Stimulated activated CD4-positive, alpha-beta T cell treated with anti-CD3 and anti-CD28 coated beads, Interleukin-1b, Interleukin-23, amount 100 ng/mL, for 4 hours (primary cell): ENCODE results near the gene MRPL19.

Experiments used
- DNase-seq, 2 donors: peaks; one replicate each; pipeline ENCODE4 v3.0.0-alpha.2; 2020; ENCODE audit warnings: low read depth in 2 of 2

The MRPL19 gene

GRCh38 chr2:75616406-75616805 is 30.2 kb upstream of the MRPL19 start:
- no peak for DNase-seq

GRCh38 chr2:75616933-75617332 is 29.6 kb upstream of the MRPL19 start:
- no peak for DNase-seq

GRCh38 chr2:75619956-75620740 is 26.4 kb upstream of the MRPL19 start:
- DNase-seq, result no peak

GRCh38 chr2:75621228-75621627 is 25.4 kb upstream of the MRPL19 start:
- DNase-seq, result no peak

GRCh38 chr2:75622500-75622899 is 24.1 kb upstream of the MRPL19 start:
- DNase-seq, result no peak

GRCh38 chr2:75622929-75623328 is 23.7 kb upstream of the MRPL19 start:
- DNase-seq, result no peak

GRCh38 chr2:75627902-75628504 is 18.6 kb upstream of the MRPL19 start:
- DNase-seq, result peak; percentile 20 to 49

GRCh38 chr2:75632091-75632701 is 14.4 kb upstream of the MRPL19 start:
- DNase-seq, result no peak

- no peak for DNase-seq
These were observed 13.8 kb upstream of the MRPL19 start for GRCh38 chr2:75632813-75633212.

GRCh38 chr2:75633620-75634019 is 13.0 kb upstream of the MRPL19 start:
- no peak for DNase-seq

GRCh38 chr2:75634945-75635344 is 11.6 kb upstream of the MRPL19 start:
- DNase-seq, result no peak

GRCh38 chr2:75637568-75637967 is 9.0 kb upstream of the MRPL19 start:
- no peak for DNase-seq

GRCh38 chr2:75640621-75641121 is 5.9 kb upstream of the MRPL19 start:
- DNase-seq, result peak; percentile 28 to 47

- DNase-seq, result no peak
These were observed 5.0 kb upstream of the MRPL19 start for GRCh38 chr2:75641587-75641986.

GRCh38 chr2:75643980-75644379 is 2.6 kb upstream of the MRPL19 start:
- no peak for DNase-seq

GRCh38 chr2:75645643-75646042 is 940 bp upstream of the MRPL19 start:
- DNase-seq, result no peak

GRCh38 chr2:75646090-75646582 is 447 bp upstream of the MRPL19 start:
- DNase-seq, result no peak

- DNase-seq, result no peak
These were observed 1.2 kb downstream of the MRPL19 start for GRCh38 chr2:75647771-75648170.

- DNase-seq, result no peak
These were observed 7.4 kb downstream of the MRPL19 start for GRCh38 chr2:75654012-75654411.

- no peak for DNase-seq
These were observed 9.3 kb downstream of the MRPL19 start for GRCh38 chr2:75655861-75656260.

- DNase-seq, result no peak
These were observed 10.0 kb downstream of the MRPL19 start for GRCh38 chr2:75656563-75656962.

GRCh38 chr2:75657798-75658197 is 11.2 kb downstream of the MRPL19 start:
- no peak for DNase-seq

GRCh38 chr2:75666911-75667310 is 20.3 kb downstream of the MRPL19 start:
- no peak for DNase-seq
